ENCODE results near the gene CADM3. TPM values are rescaled to one million over a fixed set of nuclear protein-coding genes. Genes with fewer than 3 reads are reported as not detected.

CADM3 gene
- total RNA-seq, 1 donor from 2014 or later, result 18.2 TPM

- H3K4me2 ChIP-seq (ENCODE audit: low read length), result peak overlapping the region; percentile 83
- H3K36me3 Mint-ChIP-seq (ENCODE audit: low read depth, unreplicated experiment), result no peaks in the 10 kb centered on the region
- H3K79me2 ChIP-seq (ENCODE audit: insufficient read depth, low read length), result no peaks in the 10 kb centered on the region
- H3K9ac ChIP-seq (ENCODE audit: low read length), result peak overlapping the region; percentile 39
- no peaks in the 10 kb centered on the region for H3K36me3 ChIP-seq (ENCODE audit: insufficient read depth, low read length)
- peak overlapping the region; percentile 58 for H3K4me3 ChIP-seq (ENCODE audit: insufficient read depth, low read depth, low read length)
- H2AFZ ChIP-seq (ENCODE audit: low read depth, low read length), result peak overlapping the region; percentile 78
- no peak overlapping the region for H3K27ac ChIP-seq (ENCODE audit: low read depth, low read length)
- H4K20me1 ChIP-seq (ENCODE audit: insufficient read depth, low read length), result no peaks in the 10 kb centered on the region
- no peak overlapping the region for H3K27ac Mint-ChIP-seq (ENCODE audit: unreplicated experiment)
- TF ChIP-seq EZH2 (IDR thresholded peaks at IDR 0.05; ENCODE audit: insufficient read depth, low read length), result no peak
- no peak for TF ChIP-seq CTCF (IDR thresholded peaks at IDR 0.05; ENCODE audit: insufficient read depth, low read depth, low read length)
- H3K27me3 ChIP-seq (ENCODE audit: insufficient read depth, low read length), result no peaks in the 10 kb centered on the region
- H3K27me3 Mint-ChIP-seq (ENCODE audit: low read depth, unreplicated experiment), result peaks cover 5% of the 10 kb centered on the region
- peaks cover 2% of the 10 kb centered on the region for H3K9me3 Mint-ChIP-seq (ENCODE audit: unreplicated experiment)
- no peaks in the 10 kb centered on the region for H3K4me1 ChIP-seq (ENCODE audit: insufficient read depth, low read length)
- peak; percentile 68 for DNase-seq (ENCODE audit: low read depth)
- H3K4me1 Mint-ChIP-seq (ENCODE audit: low read depth, unreplicated experiment), result no peaks in the 10 kb centered on the region
- no peak overlapping the region for H3K4me3 Mint-ChIP-seq (ENCODE audit: unreplicated experiment)
- no peaks in the 10 kb centered on the region for H3K9me3 ChIP-seq (ENCODE audit: insufficient read depth, low read depth, low read length)
- FAIRE-seq, result no peak
Observed at GRCh38 chr1:159141584-159142390, 29.6 kb upstream of the CADM3 start.

GRCh38 chr1:159142391-159142663, 29.1 kb upstream of the CADM3 start:
- Histone ChIP-seq H4K20me1 (ENCODE audit: insufficient read depth, low read length) (no peaks in the 10 kb centered on the region), H3K4me3 (ENCODE audit: insufficient read depth, low read depth, low read length) (peak overlapping the region; percentile 58), H3K79me2 (ENCODE audit: insufficient read depth, low read length) (no peaks in the 10 kb centered on the region), H3K36me3 (ENCODE audit: insufficient read depth, low read length) (no peaks in the 10 kb centered on the region), H3K9me3 (ENCODE audit: insufficient read depth, low read depth, low read length) (no peaks in the 10 kb centered on the region), H3K9ac (ENCODE audit: low read length) (peak overlapping the region; percentile 39), H3K4me2 (ENCODE audit: low read length) (peak overlapping the region; percentile 83), H3K27me3 (ENCODE audit: insufficient read depth, low read length) (no peaks in the 10 kb centered on the region), H2AFZ (ENCODE audit: low read depth, low read length) (peak overlapping the region; percentile 78), H3K4me1 (ENCODE audit: insufficient read depth, low read length) (no peaks in the 10 kb centered on the region), H3K27ac (ENCODE audit: low read depth, low read length) (no peak overlapping the region)
- TF ChIP-seq EZH2 (IDR thresholded peaks at IDR 0.05; ENCODE audit: insufficient read depth, low read length), result no peak
- no peak for DNase-seq (ENCODE audit: low read depth)
- Mint-ChIP-seq H3K4me3 (ENCODE audit: unreplicated experiment) (no peak overlapping the region), H3K27ac (ENCODE audit: unreplicated experiment) (no peak overlapping the region), H3K27me3 (ENCODE audit: low read depth, unreplicated experiment) (peaks cover 5% of the 10 kb centered on the region), H3K9me3 (ENCODE audit: unreplicated experiment) (peaks cover 2% of the 10 kb centered on the region), H3K4me1 (ENCODE audit: low read depth, unreplicated experiment) (no peaks in the 10 kb centered on the region), H3K36me3 (ENCODE audit: low read depth, unreplicated experiment) (no peaks in the 10 kb centered on the region)
- FAIRE-seq, result no peak

GRCh38 chr1:159142726-159143510, 28.5 kb upstream of the CADM3 start:
- Histone ChIP-seq H3K4me2 (ENCODE audit: low read length) (no peak overlapping the region), H3K4me3 (ENCODE audit: insufficient read depth, low read depth, low read length) (no peak overlapping the region), H3K27me3 (ENCODE audit: insufficient read depth, low read length) (no peaks in the 10 kb centered on the region), H3K9me3 (ENCODE audit: insufficient read depth, low read depth, low read length) (no peaks in the 10 kb centered on the region), H3K79me2 (ENCODE audit: insufficient read depth, low read length) (no peaks in the 10 kb centered on the region), H3K9ac (ENCODE audit: low read length) (no peak overlapping the region), H2AFZ (ENCODE audit: low read depth, low read length) (no peak overlapping the region), H4K20me1 (ENCODE audit: insufficient read depth, low read length) (no peaks in the 10 kb centered on the region), H3K27ac (ENCODE audit: low read depth, low read length) (no peak overlapping the region), H3K36me3 (ENCODE audit: insufficient read depth, low read length) (no peaks in the 10 kb centered on the region), H3K4me1 (ENCODE audit: insufficient read depth, low read length) (no peaks in the 10 kb centered on the region)
- DNase-seq (ENCODE audit: low read depth), result no peak
- Mint-ChIP-seq H3K27me3 (ENCODE audit: low read depth, unreplicated experiment) (peaks cover 5% of the 10 kb centered on the region), H3K9me3 (ENCODE audit: unreplicated experiment) (peaks cover 2% of the 10 kb centered on the region), H3K27ac (ENCODE audit: unreplicated experiment) (no peak overlapping the region), H3K4me1 (ENCODE audit: low read depth, unreplicated experiment) (no peaks in the 10 kb centered on the region), H3K36me3 (ENCODE audit: low read depth, unreplicated experiment) (no peaks in the 10 kb centered on the region), H3K4me3 (ENCODE audit: unreplicated experiment) (no peak overlapping the region)
- FAIRE-seq, result no peak
- TF ChIP-seq CTCF (IDR thresholded peaks at IDR 0.05; ENCODE audit: insufficient read depth, low read depth, low read length) (no peak), EZH2 (IDR thresholded peaks at IDR 0.05; ENCODE audit: insufficient read depth, low read length) (no peak)
